ENCODE data around the gene LDLRAD4.

Gene LDLRAD4

DNA sequence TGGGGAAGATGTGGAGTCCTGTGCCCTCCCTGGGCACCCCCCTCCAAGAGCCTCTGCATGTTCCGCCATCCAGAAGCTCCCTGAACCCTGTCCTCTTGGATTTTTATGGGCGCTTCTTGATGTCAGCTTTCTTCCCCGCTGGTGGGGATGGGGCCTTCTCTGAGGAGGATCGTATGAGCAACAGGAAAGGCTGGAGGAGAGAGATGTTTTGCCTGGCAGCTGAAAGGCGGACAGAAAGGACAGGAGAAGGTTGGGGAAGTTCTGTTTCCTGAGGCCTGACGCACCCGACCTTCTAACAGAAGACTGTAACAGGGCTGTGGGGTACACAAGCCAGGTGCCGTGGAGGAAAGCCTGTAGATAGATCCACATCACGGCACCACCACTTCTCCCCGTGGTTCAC is 238.8 kb downstream of the LDLRAD4 start:
- no peaks in the 10 kb centered on the region for H3K36me3 ChIP-seq
- H3K27me3 ChIP-seq: no peaks in the 10 kb centered on the region
- intact Hi-C loops (cut with DNase I; ENCODE audit: low total_unique reads): no loop called here
- H3K4me1 ChIP-seq: peaks cover 0 to 21% (median 8%) of the 10 kb centered on the region in 4 donors
- H3K4me3 ChIP-seq: no peak overlapping the region
- TF ChIP-seq, protein P1, sequence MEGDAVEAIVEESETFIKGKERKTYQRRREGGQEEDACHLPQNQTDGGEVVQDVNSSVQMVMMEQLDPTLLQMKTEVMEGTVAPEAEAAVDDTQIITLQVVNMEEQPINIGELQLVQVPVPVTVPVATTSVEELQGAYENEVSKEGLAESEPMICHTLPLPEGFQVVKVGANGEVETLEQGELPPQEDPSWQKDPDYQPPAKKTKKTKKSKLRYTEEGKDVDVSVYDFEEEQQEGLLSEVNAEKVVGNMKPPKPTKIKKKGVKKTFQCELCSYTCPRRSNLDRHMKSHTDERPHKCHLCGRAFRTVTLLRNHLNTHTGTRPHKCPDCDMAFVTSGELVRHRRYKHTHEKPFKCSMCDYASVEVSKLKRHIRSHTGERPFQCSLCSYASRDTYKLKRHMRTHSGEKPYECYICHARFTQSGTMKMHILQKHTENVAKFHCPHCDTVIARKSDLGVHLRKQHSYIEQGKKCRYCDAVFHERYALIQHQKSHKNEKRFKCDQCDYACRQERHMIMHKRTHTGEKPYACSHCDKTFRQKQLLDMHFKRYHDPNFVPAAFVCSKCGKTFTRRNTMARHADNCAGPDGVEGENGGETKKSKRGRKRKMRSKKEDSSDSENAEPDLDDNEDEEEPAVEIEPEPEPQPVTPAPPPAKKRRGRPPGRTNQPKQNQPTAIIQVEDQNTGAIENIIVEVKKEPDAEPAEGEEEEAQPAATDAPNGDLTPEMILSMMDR (IDR thresholded peaks at IDR 0.05): no peak
- H3K27ac ChIP-seq: no peak overlapping the region
- DNase-seq: peak in 1 of 2 donors; percentile 44
- no peaks in the 10 kb centered on the region for H3K9me3 ChIP-seq

DNA sequence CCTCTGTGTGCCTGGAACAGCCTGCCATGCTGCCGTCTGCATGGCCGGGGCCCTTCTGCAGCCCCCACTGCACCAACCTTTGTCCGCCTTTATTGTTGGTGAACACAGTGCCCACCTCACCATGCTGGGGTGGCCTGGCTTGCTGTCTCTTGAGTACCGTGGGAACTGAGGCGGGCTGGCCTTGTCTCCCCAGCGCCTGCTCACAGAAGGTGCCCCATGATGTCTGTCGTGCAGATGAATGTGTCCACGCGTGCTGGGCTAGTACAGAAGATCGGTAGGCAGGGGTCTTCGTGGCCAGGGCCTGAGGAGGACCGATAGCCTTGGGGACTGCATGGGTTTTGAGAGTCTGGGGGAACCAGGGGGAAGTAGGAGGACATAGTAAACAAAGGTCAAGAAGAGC is 242.4 kb downstream of the LDLRAD4 start:
- Histone ChIP-seq H3K27ac (no peak overlapping the region), H3K27me3 (no peaks in the 10 kb centered on the region), H3K36me3 (no peaks in the 10 kb centered on the region), H3K4me3 (no peak overlapping the region), H3K9me3 (no peaks in the 10 kb centered on the region), H3K4me1 (peaks cover 0 to 11% (median 8%) of the 10 kb centered on the region in 4 donors)
- TF ChIP-seq, protein P1 (IDR thresholded peaks at IDR 0.05): no peak
- intact Hi-C loops (cut with DNase I; ENCODE audit: low total_unique reads): no loop called here
- peak in 1 of 2 donors; percentile 37 for DNase-seq

DNA sequence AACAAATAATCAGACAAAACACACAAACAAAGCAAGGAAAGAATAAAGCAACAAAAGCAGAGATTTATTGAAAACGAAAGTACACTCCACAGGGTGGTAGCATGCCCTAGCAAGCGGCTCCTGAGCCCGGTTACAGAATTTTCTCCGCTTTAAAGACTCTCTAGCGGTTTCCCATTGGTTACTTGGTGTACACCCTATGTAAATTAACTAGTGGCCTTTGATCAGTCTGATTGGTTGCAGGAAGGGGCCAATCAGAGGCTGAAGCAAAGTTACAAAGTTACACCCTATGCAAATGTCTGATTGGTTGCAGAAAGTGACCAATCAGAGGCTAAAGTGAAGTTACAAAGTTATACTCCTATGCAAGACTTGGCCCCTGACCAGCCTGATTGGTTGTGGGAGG is 242.9 kb downstream of the LDLRAD4 start:
- Histone ChIP-seq H3K4me1 (peaks cover 0 to 9% (median 8%) of the 10 kb centered on the region in 4 donors), H3K27ac (no peak overlapping the region), H3K9me3 (no peaks in the 10 kb centered on the region), H3K27me3 (no peaks in the 10 kb centered on the region), H3K4me3 (no peak overlapping the region), H3K36me3 (no peaks in the 10 kb centered on the region)
- intact Hi-C loops (cut with DNase I; ENCODE audit: low total_unique reads): no loop called here
- TF ChIP-seq, protein P1 (IDR thresholded peaks at IDR 0.05): no peak
- DNase-seq: no peak

DNA sequence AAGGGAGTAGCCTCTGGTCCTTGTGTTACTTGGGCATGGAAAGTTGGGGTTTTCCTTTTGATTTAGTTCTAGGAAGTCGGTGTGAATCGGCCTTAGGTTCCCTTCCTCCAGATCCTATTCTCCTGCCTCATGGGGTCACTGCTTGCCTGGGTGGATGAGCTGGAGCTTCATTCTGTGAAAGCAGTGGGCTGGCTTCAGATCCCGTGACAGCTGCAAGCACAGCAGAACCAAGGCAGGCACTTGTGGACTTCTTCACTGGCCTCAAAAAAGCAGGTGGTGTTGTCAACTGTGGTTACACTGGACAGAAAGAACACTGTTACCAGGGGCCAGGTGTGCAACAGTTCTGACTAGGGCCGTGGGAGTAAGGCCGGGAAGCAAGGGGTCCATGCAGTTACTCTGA is 243.4 kb downstream of the LDLRAD4 start:
- peak in 1 of 2 donors; percentile 68 for DNase-seq
- Histone ChIP-seq H3K27ac (no peak overlapping the region), H3K36me3 (no peaks in the 10 kb centered on the region), H3K4me1 (peaks cover 0 to 9% (median 8%) of the 10 kb centered on the region in 4 donors), H3K27me3 (no peaks in the 10 kb centered on the region), H3K4me3 (no peak overlapping the region), H3K9me3 (no peaks in the 10 kb centered on the region)
- TF ChIP-seq, protein P1 (IDR thresholded peaks at IDR 0.05): no peak
- intact Hi-C loops (cut with DNase I; ENCODE audit: low total_unique reads): no loop called here

DNA sequence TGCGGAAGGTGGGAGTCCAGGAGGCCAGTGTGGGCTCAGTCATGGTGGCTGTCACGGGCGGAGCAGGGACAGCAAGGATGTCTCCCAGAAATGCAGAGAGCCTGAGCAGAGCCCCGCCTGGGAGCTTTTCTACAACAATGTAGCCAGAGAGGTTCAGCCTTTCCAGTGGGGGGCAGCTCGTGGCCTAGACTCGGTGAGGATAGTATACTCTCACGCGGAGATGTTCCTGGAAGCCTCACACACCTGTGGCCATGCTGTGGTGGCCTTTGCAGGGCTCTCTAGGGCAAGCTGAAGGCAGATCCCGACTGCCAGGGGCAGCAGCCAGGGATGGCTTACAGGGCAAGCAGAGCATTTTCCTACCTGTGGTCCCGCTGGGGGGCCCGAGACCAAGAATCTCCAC is 244.1 kb downstream of the LDLRAD4 start:
- no peak for DNase-seq
- no peaks in the 10 kb centered on the region for H3K27me3 ChIP-seq
- no peak overlapping the region for H3K4me3 ChIP-seq
- TF ChIP-seq, protein P1 (IDR thresholded peaks at IDR 0.05): no peak
- H3K9me3 ChIP-seq: no peaks in the 10 kb centered on the region
- intact Hi-C loops (cut with DNase I; ENCODE audit: low total_unique reads): no loop called here
- no peaks in the 10 kb centered on the region for H3K36me3 ChIP-seq
- peaks cover 0 to 9% (median 8%) of the 10 kb centered on the region in 4 donors for H3K4me1 ChIP-seq
- no peak overlapping the region for H3K27ac ChIP-seq

All from tibial artery (tissue), 4 donors.